Glutamatergic neuron (in vitro differentiated cells): ENCODE results near the gene RAPGEF1. TPM values are rescaled to one million over a fixed set of nuclear protein-coding genes. Genes with fewer than 3 reads are reported as not detected.

Experiments
- DNase-seq: peaks from one replicate; pipeline ENCODE4 v3.0.0; 2022
- H3K27ac Mint-ChIP-seq: one replicate; pipeline ENCODE4 v1.8.0; 2020; ENCODE audit warnings: mild to moderate bottlenecking, mixed read lengths, inconsistent platforms; ENCODE audit not compliant: unreplicated experiment
- H3K27me3 Mint-ChIP-seq: one replicate; pipeline ENCODE4 v1.8.0; 2020; ENCODE audit warnings: mild to moderate bottlenecking, moderate library complexity, mixed read lengths, inconsistent platforms; ENCODE audit not compliant: unreplicated experiment
- H3K36me3 Mint-ChIP-seq: one replicate; pipeline ENCODE4 v1.8.0; 2020; ENCODE audit warnings: mild to moderate bottlenecking, mixed read lengths, inconsistent platforms; ENCODE audit not compliant: unreplicated experiment
- H3K4me1 Mint-ChIP-seq: one replicate; pipeline ENCODE4 v1.8.0; 2020; ENCODE audit warnings: mild to moderate bottlenecking, low read depth, mixed read lengths, inconsistent platforms; ENCODE audit not compliant: unreplicated experiment
- H3K4me3 Mint-ChIP-seq: one replicate; pipeline ENCODE4 v1.8.0; 2020; ENCODE audit warnings: mild to moderate bottlenecking, mixed read lengths, inconsistent platforms; ENCODE audit not compliant: unreplicated experiment
- H3K9me3 Mint-ChIP-seq: one replicate; pipeline ENCODE4 v1.8.0; 2020; ENCODE audit warnings: mild to moderate bottlenecking, moderate library complexity, mixed read lengths, inconsistent platforms; ENCODE audit not compliant: unreplicated experiment
- CTCF ChIP-seq: fragments of 200-600 bp; sonication (generic); IDR thresholded peaks from one replicate; pipeline ENCODE4 v1.5.0; 2021; ENCODE audit not compliant: partially characterized antibody, unreplicated experiment
- total RNA-seq: library from RNA; stranded (reverse); fragmentation: NEBNext Ultra II Directional; extraction: Animal tissue kit (Norgen Biotek cat#: 25700); gene quantifications from one replicate; pipeline ENCODE4 v1.2.1, GENCODE V29; 2021; ENCODE audit not compliant: unreplicated experiment

RAPGEF1 gene
- total RNA-seq, 1 donor from 2014 or later, result 319 TPM

- peaks cover 56% of the 10 kb centered on the region for H3K36me3 Mint-ChIP-seq
Observed at GRCh38 chr9:131545003-131545785, 194.7 kb downstream of the RAPGEF1 start, which contains the start of gene PRRT1B. PRRT1B (plus strand) TSS chr9:131545523; CDS start chr9:131545616, 93 bp downstream.

GRCh38 chr9:131543141-131543540 lies 196.7 kb downstream of the RAPGEF1 start:
- H3K9me3 Mint-ChIP-seq, result peaks cover 16% of the 10 kb centered on the region
- no peak overlapping the region for H3K4me3 Mint-ChIP-seq
- no peak overlapping the region for H3K27ac Mint-ChIP-seq
- DNase-seq, result no peak
- peaks cover 1% of the 10 kb centered on the region for H3K4me1 Mint-ChIP-seq
- TF ChIP-seq CTCF, result no peak
- H3K36me3 Mint-ChIP-seq, result peaks cover 37% of the 10 kb centered on the region
- H3K27me3 Mint-ChIP-seq, result peaks cover 23% of the 10 kb centered on the region

More at GRCh38 chr9:131545003-131545785, 194.7 kb downstream of the RAPGEF1 start, which contains the start of gene PRRT1B:
- Mint-ChIP-seq H3K4me1 (peaks cover 1% of the 10 kb centered on the region), H3K9me3 (peaks cover 24% of the 10 kb centered on the region), H3K4me3 (peak within 1 kb of the TSS; percentile 57), H3K27ac (no peak within 1 kb of the TSS), H3K27me3 (peaks cover 26% of the 10 kb centered on the region)
- DNase-seq, result no peak
- TF ChIP-seq CTCF, result no peak

- H3K27me3 Mint-ChIP-seq, result peaks cover 3% of the 10 kb centered on the region
- H3K36me3 Mint-ChIP-seq, result peaks cover 30% of the 10 kb centered on the region
- no peaks in the 10 kb centered on the region for H3K4me1 Mint-ChIP-seq
- H3K27ac Mint-ChIP-seq, result no peak overlapping the region
- no peak for DNase-seq
- no peak overlapping the region for H3K4me3 Mint-ChIP-seq
- H3K9me3 Mint-ChIP-seq, result peaks cover 11% of the 10 kb centered on the region
- TF ChIP-seq CTCF, result no peak
Observed at GRCh38 chr9:131539223-131539923, 200.5 kb downstream of the RAPGEF1 start.

GRCh38 chr9:131537946-131538345 lies 201.9 kb downstream of the RAPGEF1 start:
- Mint-ChIP-seq H3K27ac (no peak overlapping the region), H3K4me1 (no peaks in the 10 kb centered on the region), H3K27me3 (no peaks in the 10 kb centered on the region), H3K36me3 (peaks cover 17% of the 10 kb centered on the region), H3K4me3 (no peak overlapping the region), H3K9me3 (peaks cover 6% of the 10 kb centered on the region)
- TF ChIP-seq CTCF, result no peak
- DNase-seq, result no peak
